HG02938 (cell line): ENCODE data around the gene HECW1.

Experiments used
- ATAC-seq: cut with Tn5 transposase; IDR thresholded peaks from one replicate; pipeline ENCODE4 v1.9.1; 2021; ENCODE audit warnings: mild to moderate bottlenecking, moderate library complexity; ENCODE audit not compliant: unreplicated experiment

Gene HECW1

DNA sequence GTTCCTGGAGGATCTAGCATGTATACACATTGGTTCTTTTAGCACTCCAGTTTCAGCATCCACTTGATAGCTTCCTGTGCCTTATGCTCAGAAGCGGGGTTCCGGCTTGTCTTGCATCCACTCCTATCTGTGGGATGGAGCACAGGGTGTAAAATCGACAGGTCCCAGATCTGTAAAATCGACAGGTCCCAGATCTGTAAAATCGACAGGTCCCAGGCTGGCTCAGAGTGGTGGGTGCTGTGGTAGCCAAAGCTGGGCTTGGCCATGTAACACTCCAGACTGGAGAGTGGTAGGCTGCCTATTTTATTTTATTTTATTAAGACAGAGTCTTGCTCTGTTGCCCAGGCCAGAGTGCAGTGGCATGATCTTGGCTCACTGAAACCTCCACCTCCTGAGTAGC, 30.3 kb downstream of the HECW1 start:
- ATAC-seq, result no peak

DNA sequence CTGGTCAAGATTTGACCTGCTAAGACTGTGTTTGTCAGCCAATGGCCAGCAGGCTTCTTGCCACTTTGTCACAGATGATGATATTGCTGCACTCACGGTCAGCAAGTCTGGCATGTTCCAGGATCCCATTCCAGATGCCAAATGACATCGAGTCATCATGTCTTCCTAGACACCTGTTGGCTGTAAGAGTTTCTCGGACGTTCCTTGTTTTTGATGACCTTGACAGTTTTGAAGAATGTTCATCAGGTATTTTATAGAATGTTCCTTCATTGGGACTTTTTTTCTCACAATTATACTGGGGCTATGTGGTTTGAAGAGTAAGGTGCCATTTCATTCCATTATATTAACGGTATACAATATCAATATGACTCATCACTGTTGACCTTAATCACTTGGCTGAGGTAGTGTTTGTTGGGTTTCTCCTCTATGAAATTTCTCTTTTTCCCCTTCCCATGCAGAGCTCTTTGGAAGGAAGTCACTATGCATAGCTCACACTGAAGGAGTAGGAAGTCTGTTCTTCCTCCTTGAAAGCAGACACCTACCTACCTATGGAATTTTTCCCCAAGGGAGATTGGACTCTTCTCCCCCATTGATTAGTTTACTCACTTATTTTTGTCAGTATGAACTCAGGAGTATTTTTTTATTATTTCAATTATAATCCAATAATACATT, 31.6 kb downstream of the HECW1 start:
- no peak for ATAC-seq

DNA sequence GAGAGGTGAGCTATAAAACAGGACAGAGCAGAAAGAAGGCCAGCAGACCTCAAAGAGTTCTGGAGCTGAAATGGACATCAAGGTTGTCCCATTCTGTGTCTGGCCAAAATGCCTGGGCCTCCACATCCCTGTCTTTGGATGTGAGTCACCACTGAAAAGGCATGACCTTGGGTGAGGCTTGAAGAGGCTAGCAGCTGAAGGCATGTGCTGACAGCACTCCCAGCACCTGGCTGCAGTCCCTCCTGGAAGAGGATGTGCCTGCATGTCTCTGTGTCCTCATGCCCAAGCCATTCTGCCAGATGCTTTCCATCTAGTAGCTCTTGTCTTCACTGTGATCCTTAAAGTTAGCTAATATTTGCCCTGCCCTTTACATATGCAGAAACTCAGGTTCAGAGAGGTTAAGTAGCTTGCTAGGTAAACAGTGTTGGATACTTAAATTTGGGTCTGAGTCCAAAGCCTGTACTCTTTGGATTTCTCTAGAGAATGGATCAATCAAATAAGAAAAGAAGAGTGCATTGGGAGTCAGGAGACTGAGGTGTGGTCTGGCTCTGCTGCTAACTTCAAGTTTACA, 35.8 kb downstream of the HECW1 start:
- no peak for ATAC-seq

DNA sequence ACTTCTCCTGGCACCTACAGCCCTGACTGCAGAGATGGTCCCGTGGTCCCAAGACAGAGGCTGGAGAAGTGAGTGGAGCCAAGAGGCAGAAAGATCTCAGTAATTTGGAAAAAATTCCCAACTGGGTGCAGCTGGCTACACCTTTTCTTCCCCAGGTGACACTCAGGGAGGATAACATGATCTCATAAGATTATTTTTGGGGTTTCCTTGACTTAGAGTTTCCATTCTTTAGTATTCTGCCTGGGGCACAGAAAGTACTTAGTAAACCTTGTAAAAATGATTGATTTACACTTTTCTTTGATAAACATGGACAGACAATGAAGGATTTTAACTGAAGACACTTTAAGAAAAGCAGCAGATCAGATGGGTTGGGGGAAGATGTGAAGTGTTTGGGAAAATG, 38.6 kb downstream of the HECW1 start:
- no peak for ATAC-seq

DNA sequence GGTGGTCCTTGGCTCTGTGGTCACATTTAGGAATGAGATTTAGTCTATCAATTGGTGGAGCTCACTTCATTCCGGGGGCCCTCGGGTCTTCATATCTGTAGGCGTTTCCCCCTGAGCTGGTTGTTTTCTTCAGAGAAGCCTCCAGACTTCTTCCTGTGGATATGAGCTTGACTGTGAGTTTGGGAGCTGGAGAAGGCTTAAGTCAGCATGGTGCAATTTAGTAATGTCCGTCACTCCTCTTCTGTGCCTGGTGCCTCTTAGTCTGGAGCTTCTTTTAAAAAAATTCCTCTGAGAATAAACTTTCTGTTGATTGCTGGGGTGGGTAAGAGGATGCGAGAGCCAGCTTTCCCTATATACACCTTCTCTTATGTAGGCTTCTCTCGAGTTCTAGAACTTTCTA, 40.2 kb downstream of the HECW1 start:
- ATAC-seq, result no peak

DNA sequence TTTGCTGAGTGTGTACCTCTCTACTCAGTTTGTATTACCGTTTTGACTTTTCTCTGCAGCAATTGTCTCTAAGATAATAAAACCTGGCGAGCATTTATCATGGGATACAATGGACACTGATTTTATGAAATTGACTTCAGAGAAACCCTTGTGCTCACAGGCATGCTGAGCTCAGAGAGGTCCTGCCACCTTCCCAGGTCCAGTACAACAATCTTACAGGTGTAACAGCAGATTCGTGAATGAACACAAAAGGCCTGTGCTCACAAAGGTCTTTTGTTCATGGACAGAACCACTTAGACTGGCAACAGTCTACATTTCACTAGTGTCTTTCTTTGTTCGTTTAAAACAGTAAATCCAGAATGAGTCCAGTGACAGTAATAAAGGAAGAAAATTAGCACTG, 43.2 kb downstream of the HECW1 start:
- no peak for ATAC-seq

DNA sequence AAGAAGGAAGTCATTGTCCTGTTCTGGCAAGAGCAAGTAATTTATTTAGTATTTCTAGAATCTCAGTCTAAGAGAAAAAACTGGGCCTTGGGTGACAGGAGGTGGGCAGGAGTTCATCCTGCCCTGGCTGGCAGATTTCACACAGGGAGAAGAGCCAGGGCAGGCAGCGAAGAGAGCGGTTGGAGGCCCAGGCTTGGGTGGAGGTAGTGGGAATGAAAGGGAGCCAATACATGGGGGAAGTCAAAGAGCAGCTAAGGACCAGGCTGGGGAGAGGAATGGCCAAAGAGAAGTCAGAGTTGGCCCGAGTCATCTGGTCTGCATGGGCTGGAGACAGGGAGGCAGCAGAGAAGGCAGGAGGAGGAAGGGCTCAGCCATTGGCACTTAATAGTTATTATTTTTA, 51.4 kb downstream of the HECW1 start:
- ATAC-seq, result no peak

DNA sequence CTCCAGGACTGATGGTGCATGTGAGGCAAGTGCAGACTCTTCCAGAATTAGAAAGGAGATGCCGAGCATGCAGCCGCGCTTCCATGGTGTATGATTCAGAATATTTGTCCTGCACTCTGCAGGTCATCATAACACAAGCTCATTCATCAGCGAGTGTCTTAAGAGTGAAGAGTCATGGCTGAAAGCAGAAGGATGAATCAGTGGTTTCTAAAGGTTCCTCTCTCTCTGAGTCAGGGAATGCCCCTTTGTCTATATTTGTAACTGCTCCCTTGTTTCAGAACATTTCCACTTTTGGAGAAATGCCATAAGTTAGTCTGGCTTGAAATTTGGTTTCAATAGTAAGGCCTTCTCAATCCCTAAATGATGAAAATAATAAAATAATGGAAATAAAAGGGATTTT, 52.3 kb downstream of the HECW1 start:
- peak; percentile 87 for ATAC-seq

DNA sequence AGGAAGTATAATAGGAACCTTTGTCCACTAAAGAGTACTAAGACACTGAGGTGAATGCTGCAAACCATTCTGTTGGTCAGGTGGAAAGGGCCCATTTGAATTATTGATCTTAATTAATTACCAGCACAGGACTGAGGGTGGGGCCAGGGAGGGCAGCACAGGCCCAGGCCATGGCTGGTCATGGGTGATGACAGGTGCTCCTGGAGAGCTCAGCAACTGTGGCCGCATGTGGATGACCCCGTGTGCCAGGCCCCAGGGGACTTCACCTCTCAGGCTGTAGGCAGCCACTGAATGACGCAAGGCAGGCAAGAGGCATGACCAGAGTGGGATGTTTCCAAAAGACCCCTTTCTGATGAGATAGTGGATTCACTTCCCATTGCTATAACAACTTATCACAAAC, 54.2 kb downstream of the HECW1 start:
- ATAC-seq, result no peak

DNA sequence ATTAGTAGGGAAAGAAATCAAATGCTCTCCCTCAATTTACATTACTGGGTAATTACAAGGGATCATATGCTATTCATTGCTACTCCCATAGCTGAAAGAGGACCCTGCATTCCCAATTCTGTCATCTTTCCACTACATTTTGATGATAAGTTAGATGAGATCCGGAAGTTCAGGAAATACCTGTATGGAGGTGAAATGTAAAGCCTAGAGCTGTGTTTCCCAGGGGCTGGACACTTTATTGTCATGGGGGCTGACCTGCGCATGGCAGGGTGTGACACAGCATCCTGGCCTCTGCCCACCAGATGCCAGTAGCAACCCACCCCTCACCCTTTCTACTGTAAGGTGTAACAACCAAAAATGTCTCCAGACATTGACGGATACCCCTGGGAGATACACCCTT, 56.6 kb downstream of the HECW1 start:
- ATAC-seq, result no peak

DNA sequence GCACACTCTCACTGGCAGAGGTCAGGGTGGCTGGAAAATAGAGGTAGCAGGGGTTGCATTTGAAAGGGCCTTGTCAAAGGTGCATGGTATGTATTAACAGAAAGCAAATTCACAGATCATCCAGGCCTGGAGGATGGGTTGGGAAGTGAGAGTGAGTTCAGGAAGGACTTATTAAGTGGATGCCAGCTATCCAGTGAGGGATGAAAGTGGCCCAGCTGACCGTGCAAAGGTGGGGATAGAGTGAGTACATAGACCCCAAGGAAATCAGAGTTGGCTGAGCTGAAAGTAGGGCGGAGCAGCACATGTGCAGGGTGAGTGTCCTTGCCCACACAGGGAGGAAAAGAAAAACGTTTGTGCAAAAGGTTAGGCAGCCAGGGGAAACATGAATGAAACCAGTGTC, 58.1 kb downstream of the HECW1 start:
- ATAC-seq, result no peak

DNA sequence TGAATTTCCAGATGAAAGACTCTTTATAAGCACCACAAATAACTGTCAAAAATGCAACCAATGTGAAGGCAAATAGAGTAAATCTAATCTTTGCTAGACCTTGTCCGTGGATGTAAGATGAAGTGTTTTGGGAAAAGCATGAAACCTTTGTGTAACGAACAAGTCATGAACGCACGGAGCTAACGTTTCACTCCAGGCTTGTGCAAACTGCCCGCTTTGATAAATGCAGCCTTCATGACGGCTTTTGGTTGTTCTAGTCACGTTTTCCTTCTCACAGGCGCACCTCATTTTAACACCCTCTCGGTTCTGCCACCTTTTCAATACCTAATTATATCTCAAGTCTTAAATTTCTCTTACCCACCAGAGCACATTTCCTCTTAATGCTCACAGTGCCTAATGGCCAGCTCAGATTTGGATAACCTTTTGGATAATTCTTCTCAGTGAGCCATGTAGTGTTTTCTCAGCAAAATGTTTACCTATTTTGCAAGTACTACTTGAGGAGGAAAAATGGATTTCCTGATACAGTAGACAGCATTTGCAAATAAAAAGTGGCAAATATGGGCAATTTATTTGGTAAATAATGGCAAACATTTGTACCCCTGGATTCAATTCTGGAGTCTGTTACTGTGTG, 63.2 kb downstream of the HECW1 start:
- no peak for ATAC-seq

DNA sequence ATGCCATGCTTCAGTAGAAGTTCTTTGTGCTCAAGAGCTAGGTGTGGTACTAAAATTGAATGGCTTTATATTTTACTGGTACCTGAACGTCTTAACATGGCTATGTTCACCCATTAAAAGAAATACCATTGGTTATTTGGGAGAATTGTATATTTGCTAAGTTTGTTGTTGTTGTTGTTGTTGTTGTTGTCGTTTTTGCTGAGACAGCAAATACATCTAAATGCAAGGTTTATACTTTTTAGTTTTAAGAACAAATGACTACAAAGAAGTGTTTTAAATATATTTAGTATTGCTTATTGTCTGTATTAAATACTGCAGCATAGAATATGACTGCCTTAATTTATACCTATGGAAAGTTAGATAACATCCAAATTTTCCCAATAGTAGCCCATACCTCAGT, 66.9 kb downstream of the HECW1 start:
- ATAC-seq, result no peak

DNA sequence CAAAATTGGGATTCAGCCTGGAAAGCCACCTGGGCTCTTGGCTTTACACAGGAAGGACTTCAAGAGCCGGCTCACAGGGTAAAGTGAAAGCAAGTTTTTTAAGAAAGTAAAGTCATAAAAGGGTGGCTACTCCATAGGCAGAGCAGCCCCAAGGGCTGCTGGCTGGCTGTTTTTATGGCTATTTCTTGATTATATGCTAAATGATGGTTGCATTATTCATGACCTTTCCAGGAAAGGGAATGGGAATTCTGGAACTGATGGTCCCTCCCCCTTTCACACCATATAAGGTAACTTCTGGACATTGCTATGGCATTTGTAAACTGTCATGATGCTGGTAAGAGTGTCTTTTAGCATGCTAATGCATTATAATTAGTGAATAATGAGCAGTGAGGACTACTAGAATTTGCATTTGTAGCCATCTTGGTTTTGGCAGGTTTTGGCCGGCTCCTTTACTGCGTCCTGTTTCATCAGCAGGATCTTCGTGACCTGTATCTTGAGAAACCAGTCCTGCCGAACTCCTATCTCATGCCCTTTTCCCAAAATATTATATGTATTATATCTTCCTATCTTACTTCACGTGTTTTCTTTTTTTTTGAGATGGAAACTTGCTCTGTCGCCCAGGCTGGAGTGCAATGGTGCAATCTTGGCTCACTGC, 80.5 kb downstream of the HECW1 start:
- no peak for ATAC-seq

DNA sequence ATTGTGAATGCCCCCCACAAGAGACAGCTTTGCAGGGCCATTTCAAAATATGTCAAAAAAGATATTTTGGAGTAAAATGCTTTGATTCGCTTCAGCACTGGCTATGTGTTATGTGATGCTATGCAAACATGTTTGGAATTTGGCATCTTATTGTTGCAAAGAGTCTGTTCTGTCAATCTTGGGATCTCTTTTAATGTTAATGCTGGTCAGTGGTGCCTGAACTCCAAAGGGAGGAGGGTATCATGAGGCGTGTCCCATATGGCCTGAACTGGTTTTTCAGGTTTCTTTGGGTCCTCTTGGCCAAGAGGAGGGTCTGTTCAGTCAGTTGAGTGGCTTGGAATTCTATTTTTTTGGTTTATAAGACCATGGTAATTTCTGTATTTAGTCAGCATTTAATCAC, 81.4 kb downstream of the HECW1 start:
- ATAC-seq, result no peak

DNA sequence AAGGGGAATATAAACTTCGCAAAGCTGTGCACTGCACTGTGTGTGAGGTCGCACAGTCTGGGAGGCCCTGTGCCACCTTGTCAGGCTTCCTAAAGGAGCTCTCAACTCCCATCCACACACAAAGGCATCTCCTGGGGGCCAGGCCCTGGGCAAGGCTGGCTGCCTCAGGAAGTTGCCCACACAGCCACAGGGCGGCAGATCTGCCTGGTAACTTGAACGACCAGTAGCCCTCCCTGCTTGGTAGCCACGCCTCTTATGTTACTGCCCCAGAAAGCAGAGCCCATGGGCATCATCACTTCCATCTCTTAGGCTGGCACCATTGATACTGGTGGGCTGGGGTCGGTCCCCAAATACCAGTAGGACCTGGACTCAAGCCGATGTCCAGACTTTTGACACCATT, 82.8 kb downstream of the HECW1 start:
- no peak for ATAC-seq

DNA sequence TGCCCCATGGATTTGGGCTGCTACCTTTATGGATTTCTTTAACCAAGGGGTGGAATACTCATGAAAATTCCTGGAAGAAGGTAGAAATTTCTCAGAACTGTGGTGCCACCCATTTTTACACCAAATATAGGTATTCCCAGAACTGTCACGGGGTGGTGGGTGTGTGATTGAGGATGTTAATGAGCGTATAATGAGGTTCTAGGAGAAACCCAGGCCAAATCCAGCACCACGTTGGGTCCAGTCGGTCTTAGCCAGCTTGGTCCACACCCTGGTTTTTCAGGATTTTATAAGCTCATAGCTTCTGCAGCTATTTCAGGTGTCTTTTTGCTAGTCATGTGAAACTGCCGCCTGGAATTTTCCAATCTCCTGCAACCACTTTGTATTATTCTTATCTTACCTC, 83.3 kb downstream of the HECW1 start:
- ATAC-seq, result no peak

DNA sequence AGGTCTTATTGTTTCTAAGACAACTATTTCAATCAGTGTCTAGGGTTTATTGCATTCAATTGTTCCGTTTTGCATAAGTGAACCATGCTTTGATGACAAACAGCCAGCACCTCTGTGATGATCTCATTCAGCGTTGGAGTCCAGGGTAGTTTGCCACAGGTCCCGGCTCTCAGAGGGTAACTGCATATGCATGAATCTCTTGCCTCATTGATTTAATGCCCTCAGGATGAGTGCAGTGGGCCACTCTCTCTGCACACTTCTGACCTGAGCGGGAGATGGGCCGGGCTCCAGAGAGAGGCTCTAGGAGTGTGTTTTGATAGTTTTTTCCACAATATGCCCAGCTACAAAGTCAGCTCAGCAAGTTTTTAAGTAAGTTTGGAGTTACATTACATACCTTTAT, 83.9 kb downstream of the HECW1 start:
- no peak for ATAC-seq

DNA sequence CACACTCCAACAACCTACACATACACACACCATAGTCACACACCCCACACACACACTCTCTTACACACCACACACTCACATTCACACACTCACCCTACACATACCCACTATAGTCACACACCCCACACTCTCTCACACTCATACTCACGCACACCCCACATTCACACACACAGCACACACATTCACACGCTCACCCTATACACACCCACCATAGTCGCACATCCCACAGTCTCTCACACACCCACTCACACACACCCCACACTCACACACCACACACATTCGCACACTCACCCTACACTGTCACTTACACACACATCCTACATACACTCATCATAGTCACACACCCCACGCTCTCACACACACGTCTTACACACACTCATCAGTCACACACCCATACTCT, 85.6 kb downstream of the HECW1 start:
- no peak for ATAC-seq

DNA sequence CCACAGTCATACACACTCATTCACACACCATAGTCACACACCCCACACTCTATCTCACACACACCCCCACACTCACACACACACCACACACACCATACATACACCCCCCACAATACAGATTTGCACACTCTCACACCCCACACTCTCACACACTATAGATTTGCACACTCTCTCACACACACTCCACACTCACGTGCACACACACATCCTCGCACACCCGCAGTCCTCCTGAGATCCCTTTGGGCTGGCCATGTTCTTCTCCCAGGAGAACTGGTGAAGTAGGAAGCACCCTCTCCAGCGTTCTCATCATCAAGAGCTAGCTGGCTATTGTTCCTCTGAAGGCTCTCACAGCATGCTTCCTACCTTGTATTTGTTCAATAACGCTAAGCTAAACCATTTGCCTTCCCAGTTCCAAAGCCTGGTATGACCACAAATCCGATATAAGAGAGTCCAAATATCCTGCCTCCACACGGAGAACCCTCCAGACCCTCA, 86.2 kb downstream of the HECW1 start:
- no peak for ATAC-seq

DNA sequence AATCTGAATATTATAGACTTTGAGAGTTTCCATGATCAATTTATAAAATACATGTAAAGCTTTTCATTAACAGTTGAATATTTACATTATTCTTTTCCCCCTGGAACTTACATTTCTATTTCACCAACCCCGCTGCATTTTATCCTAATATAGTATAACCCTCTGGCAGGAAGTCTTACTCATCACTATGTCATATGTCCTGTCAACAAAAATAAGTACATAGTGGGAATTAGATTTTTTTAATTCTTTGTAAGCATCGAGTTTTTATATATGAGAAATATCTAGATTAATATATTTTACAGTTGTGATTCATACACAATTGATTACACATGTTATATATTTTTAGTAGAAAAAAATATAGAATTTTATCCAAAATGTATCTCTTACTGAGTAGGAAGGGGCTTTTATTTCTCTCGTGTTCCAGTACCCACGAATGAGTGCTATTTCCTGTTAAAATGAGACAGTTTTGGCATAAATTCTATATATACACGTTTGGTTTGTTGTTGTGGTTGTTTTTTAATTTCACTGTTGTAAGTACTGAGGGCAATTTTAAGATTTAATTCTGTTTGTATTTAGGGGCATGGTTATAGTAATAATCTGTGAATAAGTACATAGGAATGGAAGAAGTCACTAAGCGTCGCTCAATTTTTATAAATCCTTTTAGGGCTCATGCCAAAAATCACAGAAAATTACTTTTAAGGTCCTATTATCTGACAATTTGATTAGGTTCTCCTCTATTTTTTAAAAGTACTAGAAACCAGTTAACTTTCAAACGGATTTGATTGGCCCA, 87.1 kb downstream of the HECW1 start:
- ATAC-seq, result no peak
